ENCODE results near the gene MICU1.
"Not testable (repeated sequence)": the region's sequence is repeated elsewhere in the genome, so short reads cannot be mapped to it uniquely, and the experiment has no call there.

The MICU1 gene

DNA sequence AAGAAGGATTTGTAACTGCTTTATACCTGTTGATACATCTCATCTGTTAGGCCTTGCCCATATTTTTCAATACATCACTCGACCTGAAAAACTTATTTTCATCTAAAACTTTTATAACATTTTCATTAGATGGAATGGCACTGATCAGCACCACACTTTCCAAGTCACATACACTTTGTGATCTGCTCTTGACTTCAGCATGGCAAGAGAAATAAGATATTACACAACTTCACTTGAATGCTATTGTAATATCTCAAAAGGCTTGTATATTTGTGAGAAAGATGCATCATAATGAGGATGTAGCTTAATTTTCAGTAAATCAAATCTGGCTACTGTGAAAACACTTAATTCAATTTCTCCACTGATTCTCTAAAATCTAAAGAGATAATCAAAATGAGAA is 126.2 kb downstream of the MICU1 start:
- no peak for DNase-seq (ENCODE audit: low spot score)
- no peaks in the 10 kb centered on the region for H3K4me1 Mint-ChIP-seq (ENCODE audit: low read depth)
- no peak overlapping the region for H3K4me3 Mint-ChIP-seq
- H3K36me3 Mint-ChIP-seq (ENCODE audit: low read depth): peaks cover 4% of the 10 kb centered on the region
- H3K9me3 Mint-ChIP-seq: no peaks in the 10 kb centered on the region
- no peak overlapping the region for H3K27ac Mint-ChIP-seq
- H3K27me3 Mint-ChIP-seq (ENCODE audit: low read depth): no peaks in the 10 kb centered on the region

DNA sequence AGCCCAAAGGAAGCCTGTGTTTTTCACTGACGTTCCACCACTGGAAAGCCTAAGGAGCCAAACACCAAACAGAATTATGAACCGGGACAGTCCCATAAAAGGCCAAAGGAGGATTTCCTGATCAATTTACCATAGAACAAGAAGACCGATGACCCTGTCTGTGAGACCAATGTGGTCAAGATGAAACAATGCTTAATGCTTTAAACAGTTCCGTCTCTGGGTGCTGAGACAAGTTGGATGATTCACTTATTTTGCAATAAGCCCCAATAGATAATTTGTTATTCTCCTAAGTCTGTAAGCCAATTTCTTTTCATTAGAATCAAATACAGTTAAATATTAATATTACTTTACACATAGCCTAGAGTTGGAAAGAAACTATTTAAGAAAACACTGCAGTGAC is 134.9 kb downstream of the MICU1 start:
- no peak for DNase-seq (ENCODE audit: low spot score)
- H3K27ac Mint-ChIP-seq: no peak overlapping the region
- H3K36me3 Mint-ChIP-seq (ENCODE audit: low read depth): no peaks in the 10 kb centered on the region
- no peak overlapping the region for H3K4me3 Mint-ChIP-seq
- H3K9me3 Mint-ChIP-seq: no peaks in the 10 kb centered on the region
- H3K4me1 Mint-ChIP-seq (ENCODE audit: low read depth): no peaks in the 10 kb centered on the region
- no peaks in the 10 kb centered on the region for H3K27me3 Mint-ChIP-seq (ENCODE audit: low read depth)

DNA sequence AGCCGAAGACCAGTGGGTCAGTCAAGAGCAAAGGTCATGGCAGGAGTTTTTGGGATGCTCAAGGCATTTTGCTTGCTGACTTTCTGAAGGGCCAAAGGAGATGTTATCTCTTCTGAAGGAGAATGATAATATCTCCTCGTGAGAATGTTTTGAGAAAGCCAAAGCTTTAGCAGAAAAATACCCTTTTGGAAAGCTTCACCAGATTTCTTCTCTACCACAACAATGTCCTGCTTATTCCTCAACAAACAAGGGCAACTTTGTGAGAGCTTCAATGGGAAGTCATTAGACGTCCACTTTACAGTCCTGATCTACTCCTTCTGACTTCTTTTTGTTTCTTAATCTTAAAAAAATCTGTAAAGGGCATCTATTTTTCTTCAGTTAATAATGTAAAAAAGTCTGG is 138.4 kb downstream of the MICU1 start:
- Mint-ChIP-seq H3K9me3 (no peaks in the 10 kb centered on the region), H3K27ac (no peak overlapping the region), H3K36me3 (ENCODE audit: low read depth) (no peaks in the 10 kb centered on the region), H3K4me3 (no peak overlapping the region), H3K27me3 (ENCODE audit: low read depth) (no peaks in the 10 kb centered on the region), H3K4me1 (ENCODE audit: low read depth) (no peaks in the 10 kb centered on the region)
- DNase-seq (ENCODE audit: low spot score): no peak

DNA sequence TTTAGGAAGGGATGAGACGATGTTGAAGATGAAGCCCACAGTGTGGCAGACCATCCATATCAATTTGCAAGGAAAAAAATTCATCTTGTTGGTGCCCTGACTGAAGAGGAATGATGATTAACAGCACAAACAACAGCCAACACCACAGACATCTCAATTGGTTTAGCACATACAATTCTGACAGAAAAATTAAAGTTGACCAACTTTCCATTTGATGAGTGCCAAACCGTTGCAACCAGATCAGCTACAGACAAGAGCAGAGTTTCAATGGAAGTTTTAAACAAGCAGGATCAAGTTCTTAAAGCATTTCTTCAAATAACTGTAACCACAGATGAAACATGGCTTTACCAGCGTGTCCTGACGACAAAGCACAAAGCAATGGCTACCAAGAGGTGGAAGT is 138.8 kb downstream of the MICU1 start:
- no peaks in the 10 kb centered on the region for H3K36me3 Mint-ChIP-seq (ENCODE audit: low read depth)
- H3K27ac Mint-ChIP-seq: no peak overlapping the region
- H3K9me3 Mint-ChIP-seq: no peaks in the 10 kb centered on the region
- DNase-seq (ENCODE audit: low spot score): no peak
- H3K4me1 Mint-ChIP-seq (ENCODE audit: low read depth): no peaks in the 10 kb centered on the region
- H3K27me3 Mint-ChIP-seq (ENCODE audit: low read depth): no peaks in the 10 kb centered on the region
- H3K4me3 Mint-ChIP-seq: no peak overlapping the region

DNA sequence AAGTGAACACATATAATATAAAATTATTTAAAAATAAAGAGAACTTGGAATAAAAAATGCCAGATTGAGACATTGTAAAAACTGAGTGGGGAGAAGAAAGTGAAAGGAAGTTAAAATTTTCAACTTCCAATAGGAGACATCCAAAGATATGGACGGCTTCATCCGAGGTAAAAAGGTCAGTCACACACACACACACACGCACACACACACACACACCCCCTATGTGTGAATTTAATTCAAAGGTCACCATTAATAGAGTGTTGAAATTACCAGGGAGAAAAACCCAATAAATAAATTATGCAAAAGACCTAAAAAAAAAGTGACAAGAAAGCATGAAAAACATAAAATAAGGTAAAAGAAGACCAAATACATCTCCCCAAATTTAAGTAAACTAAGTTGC is 140.2 kb downstream of the MICU1 start:
- H3K9me3 Mint-ChIP-seq: no peaks in the 10 kb centered on the region
- no peaks in the 10 kb centered on the region for H3K27me3 Mint-ChIP-seq (ENCODE audit: low read depth)
- no peak for DNase-seq (ENCODE audit: low spot score)
- H3K27ac Mint-ChIP-seq: no peak overlapping the region
- H3K4me1 Mint-ChIP-seq (ENCODE audit: low read depth): no peaks in the 10 kb centered on the region
- H3K4me3 Mint-ChIP-seq: no peak overlapping the region
- no peaks in the 10 kb centered on the region for H3K36me3 Mint-ChIP-seq (ENCODE audit: low read depth)

DNA sequence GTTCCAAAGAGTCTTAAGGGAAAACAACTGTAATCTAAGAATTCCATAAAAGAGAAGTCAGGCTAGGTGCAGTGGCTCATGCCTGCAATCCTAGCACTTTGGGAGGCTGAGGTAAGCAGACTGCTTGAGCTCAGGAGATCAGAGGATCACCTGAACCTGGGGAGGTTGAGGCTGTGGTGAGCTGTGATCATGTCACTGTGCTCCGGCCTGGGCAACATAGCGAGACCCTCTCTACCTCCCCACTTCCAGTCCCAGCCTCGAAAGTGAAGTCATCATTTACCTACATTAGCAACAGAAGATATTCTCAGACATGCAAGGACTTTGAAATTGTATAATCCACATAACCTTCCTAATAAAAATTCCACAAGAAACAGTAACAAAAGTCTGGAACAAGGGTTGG is 141.4 kb downstream of the MICU1 start:
- no peaks in the 10 kb centered on the region for H3K27me3 Mint-ChIP-seq (ENCODE audit: low read depth)
- DNase-seq (ENCODE audit: low spot score): no peak
- no peaks in the 10 kb centered on the region for H3K9me3 Mint-ChIP-seq
- H3K4me3 Mint-ChIP-seq: no peak overlapping the region
- no peak overlapping the region for H3K27ac Mint-ChIP-seq
- no peaks in the 10 kb centered on the region for H3K36me3 Mint-ChIP-seq (ENCODE audit: low read depth)
- H3K4me1 Mint-ChIP-seq (ENCODE audit: low read depth): no peaks in the 10 kb centered on the region

DNA sequence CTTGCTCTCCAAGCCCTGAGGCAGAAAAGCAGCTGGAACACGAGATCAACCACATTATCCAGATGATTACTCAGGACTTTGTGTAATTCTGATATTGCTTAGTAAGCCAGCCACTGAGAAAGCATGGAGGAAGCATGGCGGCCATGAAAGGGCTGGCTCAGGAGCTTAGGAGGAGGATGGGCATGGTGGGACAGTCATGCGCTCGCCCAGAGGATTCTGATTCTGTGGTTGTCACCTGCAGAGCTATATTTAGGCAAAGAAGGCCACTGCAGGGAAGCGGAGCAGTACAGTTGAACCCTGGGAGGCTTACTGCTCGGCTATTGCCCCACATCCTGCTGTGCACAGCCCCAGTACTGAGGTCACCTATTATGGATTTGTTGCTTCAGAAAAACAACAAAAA is 142.4 kb downstream of the MICU1 start:
- no peak for DNase-seq (ENCODE audit: low spot score)
- Mint-ChIP-seq H3K27me3 (ENCODE audit: low read depth) (no peaks in the 10 kb centered on the region), H3K9me3 (no peaks in the 10 kb centered on the region), H3K4me3 (no peak overlapping the region), H3K36me3 (ENCODE audit: low read depth) (no peaks in the 10 kb centered on the region), H3K27ac (no peak overlapping the region), H3K4me1 (ENCODE audit: low read depth) (no peaks in the 10 kb centered on the region)

DNA sequence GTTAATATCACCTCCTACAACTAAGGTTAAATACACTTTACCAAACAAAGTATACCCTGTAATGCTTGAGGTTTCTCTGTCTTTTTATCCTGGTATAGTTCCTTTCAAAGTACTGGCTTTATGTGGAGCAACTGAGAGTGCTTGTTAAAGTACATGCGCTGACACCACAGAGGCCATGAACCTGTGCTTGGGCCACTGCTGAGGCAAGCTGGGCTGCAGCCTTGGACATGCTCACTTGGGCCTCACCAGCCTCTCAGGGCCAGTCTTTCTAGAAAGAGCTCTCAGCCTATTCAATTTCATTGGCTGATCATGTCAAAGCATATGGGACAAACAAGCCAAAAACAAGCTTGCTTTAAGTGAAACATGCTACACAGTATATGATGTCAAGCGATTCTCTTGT is 145.0 kb downstream of the MICU1 start:
- H3K4me3 Mint-ChIP-seq: no peak overlapping the region
- peaks cover 3% of the 10 kb centered on the region for H3K4me1 Mint-ChIP-seq (ENCODE audit: low read depth)
- DNase-seq (ENCODE audit: low spot score): no peak
- no peak overlapping the region for H3K27ac Mint-ChIP-seq
- no peaks in the 10 kb centered on the region for H3K9me3 Mint-ChIP-seq
- no peaks in the 10 kb centered on the region for H3K27me3 Mint-ChIP-seq (ENCODE audit: low read depth)
- no peaks in the 10 kb centered on the region for H3K36me3 Mint-ChIP-seq (ENCODE audit: low read depth)

DNA sequence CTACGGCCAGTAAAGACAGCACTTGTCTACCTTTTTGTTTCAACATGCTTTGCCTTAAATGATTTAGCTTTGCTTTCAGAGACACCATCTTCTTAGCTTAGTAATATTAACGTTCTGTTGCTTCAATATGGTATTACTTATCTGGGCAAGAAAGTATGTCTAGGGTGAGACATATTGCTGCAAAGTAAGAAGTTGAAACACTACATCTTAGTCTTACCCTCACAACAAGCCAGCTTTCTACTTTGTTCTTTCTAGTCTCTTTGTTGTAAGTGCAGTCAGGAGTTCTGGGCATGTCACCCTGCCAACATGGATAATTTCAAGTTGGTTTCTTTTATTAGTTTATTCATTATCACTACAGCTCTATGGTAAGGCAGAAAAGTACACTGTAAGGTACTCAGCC is 148.4 kb downstream of the MICU1 start:
- H3K4me1 Mint-ChIP-seq (ENCODE audit: low read depth): peaks cover 3% of the 10 kb centered on the region

DNA sequence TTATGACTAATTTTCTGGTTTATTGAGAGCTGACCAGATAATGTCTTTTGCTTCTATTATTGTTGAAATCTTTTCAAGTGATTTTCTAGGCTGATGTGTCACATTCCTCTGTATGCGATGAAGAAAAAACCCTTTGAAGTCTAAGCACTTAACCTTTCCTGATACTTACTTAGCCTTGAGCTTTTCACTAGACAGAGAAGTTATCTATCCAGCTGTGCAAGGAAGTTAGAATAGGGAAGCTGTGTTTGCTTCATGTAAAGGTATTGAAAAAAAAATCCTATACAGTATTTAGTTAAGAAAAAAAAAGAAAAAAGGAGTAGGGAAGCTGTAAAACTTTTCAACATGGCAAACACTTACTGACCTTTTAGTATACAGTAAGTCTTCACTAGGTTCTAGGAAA is 153.6 kb downstream of the MICU1 start:
- H3K9me3 Mint-ChIP-seq: no peaks in the 10 kb centered on the region
- DNase-seq (ENCODE audit: low spot score): no peak
- H3K27ac Mint-ChIP-seq: no peak overlapping the region
- no peak overlapping the region for H3K4me3 Mint-ChIP-seq
- peaks cover 11% of the 10 kb centered on the region for H3K36me3 Mint-ChIP-seq (ENCODE audit: low read depth)
- no peaks in the 10 kb centered on the region for H3K27me3 Mint-ChIP-seq (ENCODE audit: low read depth)
- peaks cover 3% of the 10 kb centered on the region for H3K4me1 Mint-ChIP-seq (ENCODE audit: low read depth)

More for the DNA sequence above, 148.4 kb downstream of the MICU1 start:
- Mint-ChIP-seq H3K27ac (no peak overlapping the region), H3K4me3 (no peak overlapping the region), H3K36me3 (ENCODE audit: low read depth) (peaks cover 8% of the 10 kb centered on the region), H3K27me3 (ENCODE audit: low read depth) (no peaks in the 10 kb centered on the region), H3K9me3 (no peaks in the 10 kb centered on the region)
- DNase-seq (ENCODE audit: low spot score): no peak

DNA sequence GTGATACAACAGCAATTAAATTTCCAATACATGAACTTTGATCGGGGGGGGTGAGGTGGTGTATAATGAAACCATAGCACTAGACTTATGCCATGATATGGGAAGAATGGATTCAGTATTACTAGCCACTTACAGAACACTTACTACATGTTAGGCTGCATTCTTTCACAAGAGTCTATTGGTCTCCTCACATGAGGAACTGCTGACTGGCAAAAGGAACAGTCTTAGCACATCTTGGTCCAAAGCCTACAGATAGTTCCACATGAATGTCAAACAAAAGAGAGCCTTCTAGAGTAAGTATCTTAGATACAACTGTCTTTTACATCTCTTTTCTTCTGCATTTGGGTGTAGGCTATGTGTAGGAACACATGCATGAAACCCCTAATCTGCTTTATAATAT is 155.2 kb downstream of the MICU1 start:
- H3K9me3 Mint-ChIP-seq: no peaks in the 10 kb centered on the region
- no peaks in the 10 kb centered on the region for H3K27me3 Mint-ChIP-seq (ENCODE audit: low read depth)

DNA sequence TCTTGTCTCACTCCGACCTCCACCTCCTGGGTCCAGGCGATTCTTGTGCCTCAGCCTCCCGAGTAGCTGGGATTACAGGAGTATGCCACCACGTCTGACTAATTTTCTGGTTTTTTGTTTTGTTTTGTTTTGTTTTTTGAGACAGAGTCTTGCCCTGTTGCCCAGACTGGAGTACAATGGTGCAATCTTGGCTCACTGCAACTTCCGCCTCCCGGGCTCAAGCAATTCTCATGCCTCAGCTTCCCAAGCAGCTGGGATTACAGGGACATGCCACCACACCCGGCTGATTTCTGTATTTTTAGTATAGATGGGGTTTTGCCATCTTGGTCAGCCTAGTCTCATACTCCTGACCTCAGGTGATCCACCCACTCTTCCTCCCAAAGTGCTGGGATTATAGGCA is 158.8 kb downstream of the MICU1 start:
- H3K27me3 Mint-ChIP-seq (ENCODE audit: low read depth); H3K9me3 Mint-ChIP-seq; DNase-seq (ENCODE audit: low spot score); H3K36me3 Mint-ChIP-seq (ENCODE audit: low read depth); H3K27ac Mint-ChIP-seq; H3K4me1 Mint-ChIP-seq (ENCODE audit: low read depth); H3K4me3 Mint-ChIP-seq: not testable (repeated sequence)

More for the DNA sequence above, 155.2 kb downstream of the MICU1 start:
- Mint-ChIP-seq H3K27ac (no peak overlapping the region), H3K4me3 (no peak overlapping the region), H3K4me1 (ENCODE audit: low read depth) (no peaks in the 10 kb centered on the region), H3K36me3 (ENCODE audit: low read depth) (peaks cover 11% of the 10 kb centered on the region)
- DNase-seq (ENCODE audit: low spot score): no peak

DNA sequence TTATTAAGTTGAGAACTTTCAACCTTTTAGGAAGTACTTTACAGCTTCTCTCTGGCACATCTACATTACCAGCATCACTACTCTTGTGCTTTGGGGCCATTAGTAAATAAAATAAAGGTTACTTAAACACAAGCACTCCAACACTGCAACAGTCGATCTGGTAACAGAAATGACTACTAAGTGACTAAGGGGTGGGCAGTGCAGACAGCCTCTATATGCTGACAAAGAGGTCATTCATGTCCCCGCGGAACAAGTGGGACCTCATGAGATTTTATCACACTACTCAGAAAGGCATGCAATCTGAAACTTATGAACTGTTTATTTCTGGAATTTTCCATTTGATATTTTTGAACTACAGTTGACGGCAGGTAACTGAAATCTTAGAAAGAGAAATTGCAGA is 159.9 kb downstream of the MICU1 start:
- DNase-seq (ENCODE audit: low spot score): no peak
- no peak overlapping the region for H3K27ac Mint-ChIP-seq
- no peaks in the 10 kb centered on the region for H3K9me3 Mint-ChIP-seq
- no peaks in the 10 kb centered on the region for H3K27me3 Mint-ChIP-seq (ENCODE audit: low read depth)
- H3K4me3 Mint-ChIP-seq: no peak overlapping the region
- no peaks in the 10 kb centered on the region for H3K4me1 Mint-ChIP-seq (ENCODE audit: low read depth)
- no peaks in the 10 kb centered on the region for H3K36me3 Mint-ChIP-seq (ENCODE audit: low read depth)

DNA sequence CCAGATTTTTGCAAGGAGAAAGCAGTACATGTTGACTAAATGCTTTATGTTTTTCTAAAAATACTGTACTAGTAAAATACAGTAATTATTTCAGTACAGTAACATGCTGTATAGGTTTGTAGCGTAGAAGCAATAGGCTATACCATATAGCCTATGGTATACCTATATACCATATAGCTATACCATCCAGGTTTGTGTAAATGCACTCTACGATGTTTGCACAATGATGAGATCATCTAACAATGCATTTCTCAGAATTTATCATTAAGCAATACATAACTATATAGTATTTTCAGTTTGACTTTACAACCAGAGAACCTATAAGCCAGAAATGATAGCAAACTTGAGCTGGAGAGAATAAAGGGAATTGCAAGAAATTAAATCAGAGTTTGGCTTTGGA is 161.4 kb downstream of the MICU1 start:
- no peak overlapping the region for H3K4me3 Mint-ChIP-seq

DNA sequence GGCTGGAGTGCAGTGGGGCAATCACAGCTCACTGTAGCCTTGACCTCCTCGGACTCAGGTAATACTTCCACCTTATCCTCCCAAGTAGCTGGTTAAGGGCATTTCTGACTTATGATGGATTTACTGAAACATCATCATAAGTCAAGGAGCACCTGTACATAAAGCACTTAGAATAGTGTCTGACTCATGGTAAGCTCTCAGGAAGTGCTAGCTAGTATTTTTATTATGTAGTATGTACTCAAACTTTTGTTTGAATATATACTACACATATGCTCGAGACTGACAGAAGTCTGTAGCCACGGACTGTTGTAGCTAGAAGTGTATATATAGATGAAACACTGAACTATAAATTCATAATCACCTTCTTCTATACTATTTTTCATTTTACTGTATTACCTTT is 163.6 kb downstream of the MICU1 start:
- no peaks in the 10 kb centered on the region for H3K9me3 Mint-ChIP-seq
- H3K4me1 Mint-ChIP-seq (ENCODE audit: low read depth): no peaks in the 10 kb centered on the region
- no peaks in the 10 kb centered on the region for H3K27me3 Mint-ChIP-seq (ENCODE audit: low read depth)
- no peak for DNase-seq (ENCODE audit: low spot score)
- no peaks in the 10 kb centered on the region for H3K36me3 Mint-ChIP-seq (ENCODE audit: low read depth)
- no peak overlapping the region for H3K27ac Mint-ChIP-seq
- H3K4me3 Mint-ChIP-seq: no peak overlapping the region

More for the DNA sequence above, 161.4 kb downstream of the MICU1 start:
- H3K36me3 Mint-ChIP-seq (ENCODE audit: low read depth): no peaks in the 10 kb centered on the region
- H3K27me3 Mint-ChIP-seq (ENCODE audit: low read depth): no peaks in the 10 kb centered on the region
- no peaks in the 10 kb centered on the region for H3K4me1 Mint-ChIP-seq (ENCODE audit: low read depth)
- H3K9me3 Mint-ChIP-seq: no peaks in the 10 kb centered on the region
- DNase-seq (ENCODE audit: low spot score): no peak
- H3K27ac Mint-ChIP-seq: no peak overlapping the region

Data from T-helper 2 cell treated with Interferon-gamma antibody and Interleukin-4, amounts not matched to agents 5 μg/mL and 100 μg/mL, for 36 hours (primary cell).